Right atrium auricular region (tissue), 2 donors: Measurements from ENCODE around the gene DNM1. TPM values are rescaled to one million over a fixed set of nuclear protein-coding genes. Genes with fewer than 3 reads are reported as not detected.
A peak's percentile ranks its signal among the peaks of the same experiment; 100 is the strongest.

Experiments
- DNase-seq: peaks from one replicate; pipeline ENCODE4 v3.0.0-alpha.2; 2019; ENCODE audit warnings: low spot score
- H3K27ac ChIP-seq, 2 donors: fragments of 200-600 bp; sonication (generic); 1 replicate in 1 of 2; 2 replicates in 1 of 2; pipeline ENCODE4 v1.5.1; 2016 to 2019
- H3K27me3 ChIP-seq, 2 donors: fragments of 200-600 bp; sonication (generic); one replicate each; pipeline versions ENCODE4 v1.5.1 to v1.6.0; 2017 to 2019
- H3K36me3 ChIP-seq: fragments of 200-600 bp; sonication (generic); one replicate; pipeline ENCODE4 v1.5.1; 2016
- H3K4me1 ChIP-seq, 2 donors: fragments of 200-600 bp; sonication (generic); one replicate each; pipeline versions ENCODE4 v1.5.1 to v1.6.0; 2017 to 2019
- H3K4me3 ChIP-seq, 2 donors: fragments of 200-600 bp; sonication (generic); 1 replicate in 1 of 2; 2 replicates in 1 of 2; pipeline ENCODE4 v1.5.1; 2017 to 2019; ENCODE audit warnings: mild to moderate bottlenecking in 1 of 2, moderate library complexity in 1 of 2
- H3K9me3 ChIP-seq, 2 donors: fragments of 200-600 bp; sonication (generic); one replicate each; pipeline ENCODE4 v1.5.1; 2019
- total RNA-seq, 2 donors: library from RNA; depleted of rRNA; stranded (reverse); fragments of >200 nt; gene quantifications; one replicate each; pipeline ENCODE4 v1.1.0, GENCODE V29; 2016
- TF ChIP-seq, protein P1 (sequence below), 2 donors: fragments of 200-600 bp; sonication (generic); IDR thresholded peaks; one replicate each; pipeline ENCODE4 v1.5.1; 2019; ENCODE audit warnings: antibody characterized with exemption in 2 of 2

Gene DNM1
- total RNA-seq, 2 donors from 2014 or later, result 2.5 to 3.9 TPM

- Histone ChIP-seq H3K27me3 (no peaks in the 10 kb centered on the region), H3K4me3 (no peak overlapping the region), H3K4me1 (peaks cover 0 to 18% of the 10 kb centered on the region in 2 donors), H3K36me3 (no peaks in the 10 kb centered on the region), H3K9me3 (no peaks in the 10 kb centered on the region), H3K27ac (no peak overlapping the region)
- DNase-seq, result no peak
- TF ChIP-seq, protein P1, sequence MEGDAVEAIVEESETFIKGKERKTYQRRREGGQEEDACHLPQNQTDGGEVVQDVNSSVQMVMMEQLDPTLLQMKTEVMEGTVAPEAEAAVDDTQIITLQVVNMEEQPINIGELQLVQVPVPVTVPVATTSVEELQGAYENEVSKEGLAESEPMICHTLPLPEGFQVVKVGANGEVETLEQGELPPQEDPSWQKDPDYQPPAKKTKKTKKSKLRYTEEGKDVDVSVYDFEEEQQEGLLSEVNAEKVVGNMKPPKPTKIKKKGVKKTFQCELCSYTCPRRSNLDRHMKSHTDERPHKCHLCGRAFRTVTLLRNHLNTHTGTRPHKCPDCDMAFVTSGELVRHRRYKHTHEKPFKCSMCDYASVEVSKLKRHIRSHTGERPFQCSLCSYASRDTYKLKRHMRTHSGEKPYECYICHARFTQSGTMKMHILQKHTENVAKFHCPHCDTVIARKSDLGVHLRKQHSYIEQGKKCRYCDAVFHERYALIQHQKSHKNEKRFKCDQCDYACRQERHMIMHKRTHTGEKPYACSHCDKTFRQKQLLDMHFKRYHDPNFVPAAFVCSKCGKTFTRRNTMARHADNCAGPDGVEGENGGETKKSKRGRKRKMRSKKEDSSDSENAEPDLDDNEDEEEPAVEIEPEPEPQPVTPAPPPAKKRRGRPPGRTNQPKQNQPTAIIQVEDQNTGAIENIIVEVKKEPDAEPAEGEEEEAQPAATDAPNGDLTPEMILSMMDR (IDR thresholded peaks at IDR 0.05), result no peak
Measured at GRCh38 chr9:128201441-128202369, 1.5 kb upstream of the DNM1 start.

DNA sequence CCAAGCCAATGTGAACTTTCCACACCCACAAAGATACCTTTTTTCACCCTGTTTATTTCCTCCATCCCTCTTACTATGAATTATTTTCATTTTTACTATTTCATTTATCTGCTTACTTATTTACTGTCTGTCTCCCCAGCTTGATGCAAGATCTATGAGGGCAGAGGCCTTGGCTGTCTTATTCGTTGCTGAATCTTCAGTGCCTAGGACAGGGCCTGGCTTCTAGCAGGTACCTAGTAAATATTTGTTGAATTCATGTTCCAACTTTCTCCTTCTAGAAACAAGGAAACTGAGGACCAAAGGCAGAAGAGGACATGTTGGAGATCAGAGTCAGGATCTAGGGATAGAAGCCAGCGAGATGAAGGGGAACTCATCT is 543 bp upstream of the DNM1 start:
- H3K4me1 ChIP-seq, result peaks cover 0 to 18% of the 10 kb centered on the region in 2 donors
- H3K36me3 ChIP-seq, result no peaks in the 10 kb centered on the region
- H3K27me3 ChIP-seq, result no peaks in the 10 kb centered on the region
- TF ChIP-seq, protein P1 (IDR thresholded peaks at IDR 0.05), result no peak
- H3K4me3 ChIP-seq, result peak overlapping the region; percentile 46 to 65
- no peaks in the 10 kb centered on the region for H3K9me3 ChIP-seq
- DNase-seq, result no peak
- H3K27ac ChIP-seq, result no peak overlapping the region

- Histone ChIP-seq H3K27me3 (no peaks in the 10 kb centered on the region), H3K36me3 (no peaks in the 10 kb centered on the region), H3K4me1 (peaks cover 0 to 18% of the 10 kb centered on the region in 2 donors), H3K27ac (peak overlapping the region; percentile 23 to 53), H3K4me3 (peak overlapping the region; percentile 46 to 65), H3K9me3 (no peaks in the 10 kb centered on the region)
- TF ChIP-seq, protein P1 (IDR thresholded peaks at IDR 0.05), result no peak
- peak; percentile 68 for DNase-seq
Measured at GRCh38 chr9:128203707-128204551, 750 bp downstream of the DNM1 start.

DNA sequence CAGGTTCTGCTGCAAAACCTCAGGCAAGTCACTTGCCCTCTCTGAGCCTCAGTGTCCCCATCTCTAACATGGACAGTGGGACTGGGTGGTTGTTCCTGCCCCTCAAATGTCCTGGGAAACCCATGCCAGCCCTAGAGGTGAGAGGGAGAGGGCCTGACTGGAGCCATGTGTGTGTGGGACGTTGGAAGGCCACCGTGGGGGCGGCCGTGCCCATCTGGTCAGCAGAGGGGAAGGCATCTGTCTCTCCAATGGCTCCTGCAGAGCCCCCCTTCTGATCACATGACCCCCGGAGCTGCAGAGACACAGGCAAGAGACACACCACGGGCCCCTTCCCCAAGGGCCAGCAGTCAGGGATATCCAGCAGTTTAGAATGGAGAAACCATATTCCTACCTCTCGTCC is 1.7 kb downstream of the DNM1 start:
- Histone ChIP-seq H3K4me3 (peak overlapping the region in 1 of 2 donors; percentile 65), H3K27ac (peak overlapping the region; percentile 23 to 53), H3K9me3 (no peaks in the 10 kb centered on the region), H3K27me3 (no peaks in the 10 kb centered on the region), H3K36me3 (no peaks in the 10 kb centered on the region), H3K4me1 (peaks cover 0 to 18% of the 10 kb centered on the region in 2 donors)
- TF ChIP-seq, protein P1 (IDR thresholded peaks at IDR 0.05), result no peak
- no peak for DNase-seq

- Histone ChIP-seq H3K4me1 (peaks cover 0 to 18% of the 10 kb centered on the region in 2 donors), H3K4me3 (no peak overlapping the region), H3K27ac (no peak overlapping the region), H3K36me3 (no peaks in the 10 kb centered on the region), H3K27me3 (no peaks in the 10 kb centered on the region), H3K9me3 (no peaks in the 10 kb centered on the region)
- DNase-seq, result no peak
- TF ChIP-seq, protein P1 (IDR thresholded peaks at IDR 0.05), result no peak
Measured at GRCh38 chr9:128205296-128205944, 2.2 kb downstream of the DNM1 start.
